GM23338 (cell line): ENCODE data around the gene CELF2. TPM values are rescaled to one million over a fixed set of nuclear protein-coding genes. Genes with fewer than 3 reads are reported as not detected.

Experiments used
- ATAC-seq: fragments of 200-7000 bp; cut with Tn5 transposase; 3 replicates; pipeline ENCODE4 v1.9.1; 2020
- DNase-seq: peaks from one replicate; pipeline ENCODE4 v3.0.0-alpha.2; 2015; ENCODE audit warnings: low spot score
- H2AFZ ChIP-seq: fragments of 200-600 bp; sonication (generic); 2 replicates; pipeline ENCODE4 v1.8.0; 2016; ENCODE audit warnings: antibody characterized with exemption, mild to moderate bottlenecking, moderate library complexity
- H3F3A ChIP-seq: fragments of 200-600 bp; sonication (generic); replicated peaks from 2 replicates; pipeline ENCODE4 v1.8.0; 2017; ENCODE audit warnings: antibody characterized with exemption, mixed run types, low read depth
- H3K27ac ChIP-seq: fragments of 200-600 bp; sonication (generic); 2 replicates; pipeline ENCODE4 v1.6.1; 2016; ENCODE audit warnings: low read depth
- H3K27me3 ChIP-seq: fragments of 200-600 bp; sonication (generic); 2 replicates; pipeline ENCODE4 v1.8.0; 2016; ENCODE audit warnings: mild to moderate bottlenecking, mixed run types, moderate library complexity; ENCODE audit not compliant: insufficient read depth
- H3K36me3 ChIP-seq: fragments of 200-600 bp; sonication (generic); 2 replicates; pipeline ENCODE4 v1.8.0; 2016; ENCODE audit warnings: mild to moderate bottlenecking; ENCODE audit not compliant: insufficient read depth
- H3K4me1 ChIP-seq: fragments of 200-600 bp; sonication (generic); 2 replicates; pipeline ENCODE4 v1.8.0; 2016; ENCODE audit warnings: mild to moderate bottlenecking, moderate library complexity; ENCODE audit not compliant: insufficient read depth
- H3K4me2 ChIP-seq: fragments of 200-600 bp; sonication (generic); 2 replicates; pipeline ENCODE4 v1.7.1; 2017; ENCODE audit warnings: mixed run types
- H3K4me3 ChIP-seq: fragments of 200-600 bp; sonication (generic); 2 replicates; pipeline ENCODE4 v1.6.1; 2016; ENCODE audit warnings: mixed run types
- H3K79me2 ChIP-seq: fragments of 200-600 bp; sonication (generic); replicated peaks from 2 replicates; pipeline ENCODE4 v1.8.0; 2017; ENCODE audit warnings: mild to moderate bottlenecking; ENCODE audit not compliant: insufficient read depth
- H3K9me2 ChIP-seq: fragments of 200-600 bp; sonication (generic); 2 replicates; pipeline ENCODE4 v1.8.0; 2017; ENCODE audit not compliant: insufficient read depth
- H4K20me1 ChIP-seq: fragments of 200-600 bp; sonication (generic); replicated peaks from 2 replicates; pipeline ENCODE4 v1.8.0; 2017; ENCODE audit warnings: mild to moderate bottlenecking; ENCODE audit not compliant: insufficient read depth
- H3K27ac Mint-ChIP-seq: 2 replicates; pipeline ENCODE4 v1.8.0; 2020; ENCODE audit warnings: inconsistent platforms, mild to moderate bottlenecking, moderate library complexity, mixed read lengths
- H3K27me3 Mint-ChIP-seq: 3 replicates; pipeline ENCODE4 v1.8.0; 2022; ENCODE audit warnings: low read depth, mild to moderate bottlenecking, moderate library complexity, mixed read lengths, inconsistent platforms; ENCODE audit not compliant: insufficient read depth, poor library complexity
- H3K36me3 Mint-ChIP-seq: 3 replicates; pipeline ENCODE4 v1.8.0; 2021; ENCODE audit warnings: low read depth, mild to moderate bottlenecking, inconsistent platforms, moderate library complexity, mixed read lengths
- H3K4me1 Mint-ChIP-seq: 3 replicates; pipeline ENCODE4 v1.8.0; 2020; ENCODE audit warnings: mild to moderate bottlenecking, inconsistent platforms, mixed read lengths
- H3K4me3 Mint-ChIP-seq: 3 replicates; pipeline ENCODE4 v1.8.0; 2021; ENCODE audit warnings: moderate library complexity, mild to moderate bottlenecking, inconsistent platforms, mixed read lengths
- H3K9me3 Mint-ChIP-seq: 3 replicates; pipeline ENCODE4 v1.8.0; 2020; ENCODE audit warnings: moderate library complexity, mild to moderate bottlenecking, inconsistent platforms, mixed read lengths
- CREB1 ChIP-seq: fragments of 250-450 bp; sonication (Bioruptor Pico); IDR thresholded peaks from 2 replicates; pipeline ENCODE4 v1.5.0; 2020; ENCODE audit warnings: low read depth, mild to moderate bottlenecking, moderate library complexity
- EZH2 ChIP-seq: fragments of 200-600 bp; sonication (generic); IDR thresholded peaks from one replicate; pipeline ENCODE4 v1.8.0; 2017; ENCODE audit warnings: antibody characterized with exemption, mild to moderate bottlenecking, low read depth; ENCODE audit not compliant: unreplicated experiment
- JUNB ChIP-seq: IDR thresholded peaks from one replicate; pipeline ENCODE4 v1.6.1; 2016; ENCODE audit warnings: antibody characterized with exemption; ENCODE audit not compliant: unreplicated experiment
- POLR2AphosphoS5 ChIP-seq: IDR thresholded peaks from 2 replicates; pipeline ENCODE4 v1.6.1; 2016; ENCODE audit warnings: antibody characterized with exemption, low read depth
- REST ChIP-seq: IDR thresholded peaks from one replicate; pipeline ENCODE4 v1.6.1; 2018; ENCODE audit warnings: antibody characterized with exemption; ENCODE audit not compliant: unreplicated experiment
- STAT1 ChIP-seq: IDR thresholded peaks from one replicate; pipeline ENCODE4 v1.6.1; 2016; ENCODE audit warnings: antibody characterized with exemption; ENCODE audit not compliant: unreplicated experiment
- ZNF114 ChIP-seq: fragments of 250-450 bp; sonication (Bioruptor Pico); IDR thresholded peaks from 2 replicates; pipeline ENCODE4 v1.5.0; 2020; ENCODE audit warnings: mild to moderate bottlenecking, moderate library complexity
- ZNF331 ChIP-seq: fragments of 250-450 bp; sonication (Bioruptor Pico); IDR thresholded peaks from 2 replicates; pipeline ENCODE4 v1.5.0; 2020; ENCODE audit warnings: low read depth, mild to moderate bottlenecking, moderate library complexity
- ZNF462 ChIP-seq: fragments of 250-450 bp; sonication (Bioruptor Pico); IDR thresholded peaks from 2 replicates; pipeline ENCODE4 v1.5.0; 2020; ENCODE audit warnings: mild to moderate bottlenecking, moderate library complexity
- polyA plus RNA-seq: library from polyadenylated mRNA; unstranded; fragments of >200 nt; fragmentation: Nextera tagmentation; extraction: Ambion mirVana; gene quantifications from 2 replicates; pipeline ENCODE4 v1.2.1, GENCODE V29; 2016
- total RNA-seq: library from RNA; depleted of rRNA; stranded (reverse); fragments of >200 nt; shearing (Covaris generic); gene quantifications from 2 replicates; pipeline ENCODE4 v1.2.3, GENCODE V29; 2014

The CELF2 gene
- total and polyA plus RNA-seq, 2 experiments from 2014 or later: 18.1 to 22.5 TPM

- no peak overlapping the region for H3K27ac ChIP-seq
- ATAC-seq (no peak), DNase-seq (no peak)
- H3K27ac Mint-ChIP-seq: peak overlapping the region; percentile 37; the same call in 1 of the 2 replicates
- H3F3A ChIP-seq: no peaks in the 10 kb centered on the region
- no peaks in the 10 kb centered on the region for H3K27me3 ChIP-seq
- no peak overlapping the region for H3K4me3 Mint-ChIP-seq
- H3K4me3 ChIP-seq: no peak overlapping the region
- TF ChIP-seq ZNF462 (CRISPR knock-in tag) (no peak), EZH2 (no peak), JUNB (no peak), POLR2AphosphoS5 (no peak), ZNF331 (CRISPR knock-in tag) (no peak), ZNF114 (CRISPR knock-in tag) (no peak), CREB1 (no peak), STAT1 (no peak), REST (no peak)
- H3K4me2 ChIP-seq: no peak overlapping the region
- H3K9me3 Mint-ChIP-seq: no peaks in the 10 kb centered on the region
- H4K20me1 ChIP-seq: no peaks in the 10 kb centered on the region
- no peaks in the 10 kb centered on the region for H3K9me2 ChIP-seq
- peaks cover 25% of the 10 kb centered on the region for H3K4me1 Mint-ChIP-seq
- no peak overlapping the region for H2AFZ ChIP-seq
- peaks cover 3% of the 10 kb centered on the region; the same call in 1 of the 2 replicates for H3K4me1 ChIP-seq
- H3K36me3 Mint-ChIP-seq: no peaks in the 10 kb centered on the region
- no peaks in the 10 kb centered on the region for H3K36me3 ChIP-seq
- peaks cover 9% of the 10 kb centered on the region; the same call in 1 of the 2 replicates for H3K79me2 ChIP-seq
- H3K27me3 Mint-ChIP-seq: peaks cover 1% of the 10 kb centered on the region
Measured at GRCh38 chr10:11043446-11044127, 25.9 kb downstream of the CELF2 start.
